NCI-H345 treated with DMSO at 0.1 percent for 48 hours (cell line): ENCODE results near the gene UTY.

Experiments
- DNase-seq: peaks from one replicate; lab custom pipeline; 2025; ENCODE audit not compliant: unreplicated experiment; lab: John Stamatoyannopoulos, UW

UTY gene

GRCh38 chrY:13416869-13417661 is 62.8 kb downstream of the UTY start:
- DNase-seq = no peak

DNA sequence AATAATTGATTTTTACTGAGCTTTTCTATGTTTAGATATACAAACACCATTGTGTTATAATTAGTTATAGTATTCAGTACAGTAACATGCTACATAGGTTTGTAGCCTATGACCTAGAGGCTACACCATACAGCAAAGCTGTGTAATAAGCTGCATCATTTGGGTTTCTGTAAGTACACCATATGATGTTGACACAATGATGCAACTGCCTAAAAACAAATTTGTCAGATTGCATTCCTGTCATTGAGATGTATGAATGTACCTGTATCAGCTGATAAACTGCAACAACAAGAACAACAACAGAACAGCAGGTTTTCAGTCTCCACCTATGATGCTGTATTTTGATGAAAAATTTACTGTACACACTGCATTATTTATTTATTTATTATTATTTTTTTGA is 64.3 kb downstream of the UTY start:
- no peak for DNase-seq

GRCh38 chrY:13398876-13399275 is 81.0 kb downstream of the UTY start:
- no peak for DNase-seq

- no peak for DNase-seq
Observed at GRCh38 chrY:13381110-13381683, 98.6 kb downstream of the UTY start.

DNA sequence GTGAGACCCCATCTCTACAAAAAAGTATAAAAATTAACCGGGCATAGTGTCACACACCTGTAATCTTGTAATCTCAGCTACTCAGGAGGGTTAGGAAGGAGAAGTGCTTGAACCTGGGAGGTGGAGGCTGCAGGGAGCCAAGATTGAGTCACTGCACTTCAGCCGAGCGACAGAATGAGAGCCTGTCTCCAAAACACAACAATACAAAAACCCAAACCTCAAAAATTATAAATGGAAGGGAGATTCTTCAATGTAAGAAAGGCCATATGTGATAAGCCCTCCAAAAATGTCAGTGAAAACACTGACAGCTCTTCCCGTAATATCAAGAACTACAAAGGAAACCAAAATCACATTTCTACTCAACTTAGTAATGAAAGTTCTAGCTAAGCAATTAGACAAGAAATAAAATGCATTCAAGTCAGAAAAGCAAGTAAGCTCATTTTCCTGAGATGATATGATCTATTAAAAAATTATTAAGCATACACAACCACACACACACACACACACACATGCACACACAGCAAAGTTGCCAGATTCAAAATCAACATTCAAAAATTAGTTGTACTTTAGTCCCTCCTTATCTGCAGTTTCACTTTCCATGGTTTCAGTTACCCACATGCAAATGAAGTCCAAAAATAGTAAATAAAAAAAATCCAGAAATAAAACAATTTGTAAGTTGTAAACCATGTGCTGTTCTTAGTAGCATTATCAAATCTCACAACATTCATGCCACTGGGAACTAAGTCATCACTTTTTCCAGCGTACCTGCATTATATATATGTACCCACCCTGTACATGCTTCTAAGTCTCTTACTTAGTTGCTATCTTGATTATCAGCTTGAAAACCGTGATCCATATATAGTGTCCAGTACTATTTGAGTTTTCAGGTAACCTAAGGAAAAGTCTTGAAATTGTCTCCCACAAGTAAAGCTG is 108.7 kb downstream of the UTY start:
- DNase-seq = no peak

GRCh38 chrY:13370245-13370644 is 109.6 kb downstream of the UTY start:
- no peak for DNase-seq

DNA sequence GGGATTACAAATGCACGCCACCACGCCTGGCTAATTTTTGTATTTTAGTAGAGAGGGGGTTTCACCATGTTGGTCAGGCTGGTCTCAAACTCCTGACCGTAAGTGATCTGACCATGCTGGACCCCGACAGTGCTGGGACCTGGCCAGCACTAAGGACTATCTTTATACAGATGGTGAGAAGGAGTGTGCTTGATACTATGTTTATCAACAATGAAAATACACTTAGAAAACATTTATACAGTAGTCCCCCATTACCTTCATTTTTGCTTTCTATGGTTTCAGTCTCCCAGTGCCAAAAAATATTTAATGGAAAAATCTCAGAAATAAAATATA is 111.4 kb downstream of the UTY start:
- no peak for DNase-seq

- no peak for DNase-seq
Observed at GRCh38 chrY:13363641-13364040, 116.2 kb downstream of the UTY start.

- no peak for DNase-seq
Observed at GRCh38 chrY:13362662-13363061, 117.2 kb downstream of the UTY start.

- DNase-seq = no peak
Observed at GRCh38 chrY:13361656-13362636, 117.9 kb downstream of the UTY start.

- no peak for DNase-seq
Observed at GRCh38 chrY:13351443-13351842, 128.4 kb downstream of the UTY start.

- DNase-seq = no peak
Observed at GRCh38 chrY:13347106-13347505, 132.7 kb downstream of the UTY start.

DNA sequence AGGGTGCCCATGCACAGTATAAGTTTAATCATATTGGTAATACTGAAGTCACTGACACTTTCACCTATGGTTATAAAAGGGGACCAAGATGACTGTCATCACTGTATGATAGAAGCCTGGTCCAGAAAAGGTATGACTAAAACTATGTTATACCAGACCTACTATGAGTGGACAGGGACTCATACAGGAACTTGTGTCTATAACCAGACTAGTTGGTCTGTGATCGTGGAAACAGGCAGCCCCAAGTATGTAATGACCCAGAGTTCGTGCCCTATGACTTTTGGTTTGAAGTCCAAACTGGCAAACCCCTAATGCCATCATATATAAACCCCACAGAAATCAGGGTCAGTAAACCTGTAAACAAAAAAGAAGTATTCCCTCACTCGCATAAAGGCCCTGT is 134.3 kb downstream of the UTY start:
- DNase-seq = no peak

- DNase-seq = no peak
Observed at GRCh38 chrY:13343307-13343946, 136.4 kb downstream of the UTY start.

DNA sequence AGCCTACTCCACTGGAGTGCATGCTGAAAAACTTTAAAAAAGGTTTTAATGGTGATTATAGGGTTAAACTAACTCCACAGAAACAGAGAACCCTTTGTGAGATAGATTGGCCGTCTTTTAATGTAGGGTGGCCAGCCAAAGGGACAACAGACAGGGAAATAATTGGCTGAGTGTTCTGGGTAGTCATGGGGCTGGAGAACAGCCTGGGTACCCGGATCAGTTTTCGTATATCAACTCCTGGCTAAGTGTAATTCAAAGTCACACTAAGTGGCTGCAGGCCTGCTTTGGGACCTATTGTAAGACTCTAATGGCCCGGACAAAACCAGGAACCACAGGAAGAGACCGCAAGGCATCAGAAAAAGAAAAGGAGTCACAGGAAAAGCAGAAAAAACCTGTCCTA is 139.9 kb downstream of the UTY start:
- no peak for DNase-seq

GRCh38 chrY:13339381-13339780 is 140.5 kb downstream of the UTY start:
- DNase-seq = no peak

DNA sequence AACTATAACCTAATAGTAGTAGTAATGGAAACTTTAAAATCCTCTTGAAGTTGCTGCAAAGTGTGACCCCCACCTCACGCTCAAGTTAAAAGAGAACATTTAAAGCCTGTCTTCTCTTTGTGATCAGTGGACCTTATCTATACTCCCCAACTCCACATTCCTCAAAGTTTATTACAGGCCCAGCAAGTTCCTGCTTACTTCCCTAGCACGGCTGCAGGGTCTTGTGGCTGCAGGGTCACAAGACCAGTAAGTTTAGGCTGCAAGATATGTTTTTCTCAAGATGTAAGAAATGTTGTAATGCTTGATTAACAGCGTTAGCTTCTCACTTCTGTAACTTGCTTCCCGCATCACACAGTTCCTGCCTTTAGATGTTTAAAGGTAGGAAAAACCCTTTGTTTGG is 141.1 kb downstream of the UTY start:
- no peak for DNase-seq

GRCh38 chrY:13337934-13338333 is 141.9 kb downstream of the UTY start:
- DNase-seq = no peak

- no peak for DNase-seq
Observed at GRCh38 chrY:13333791-13334190, 146.0 kb downstream of the UTY start.

GRCh38 chrY:13330651-13331050 is 149.2 kb downstream of the UTY start:
- no peak for DNase-seq
